Naive thymus-derived CD4-positive, alpha-beta T cell (primary cell): Measurements from ENCODE around the gene AP1B1. TPM values are rescaled to one million over a fixed set of nuclear protein-coding genes. Genes with fewer than 3 reads are reported as not detected.

ENCODE experiments used
- ATAC-seq: fragments of 150-1000 bp; cut with Tn5 transposase; 2 replicates; pipeline ENCODE4 v1.10.0; 2021; ENCODE audit warnings: mild to moderate bottlenecking, moderate library complexity
- CTCF ChIA-PET: fragments of 350-600 bp; sonication (Branson Sonifier 250); formaldehyde crosslinking; loops from one replicate; lab custom pipeline; 2021; ENCODE audit warnings: antibody characterized with exemption; lab: Charles Lee
- POLR2A ChIA-PET: fragments of 350-600 bp; sonication (Branson Sonifier 250); formaldehyde crosslinking; loops from one replicate; lab custom pipeline; 2021; ENCODE audit warnings: antibody characterized with exemption, inconsistent platforms; lab: Charles Lee
- DNase-seq, 9 donors: peaks; one replicate each; pipeline versions ENCODE4 v3.0.0 to v3.0.0-alpha.2; 2020 to 2022; ENCODE audit warnings: mixed read lengths in 1 of 9
- H3K27ac ChIP-seq: one replicate; pipeline ENCODE4 v1.7.0; 2013; ENCODE audit warnings: mild to moderate bottlenecking, low read depth, low read length, moderate library complexity
- H3K27me3 ChIP-seq, 2 donors: one replicate each; pipeline ENCODE4 v1.7.0; 2013; ENCODE audit warnings: low read length in 2 of 2, mild to moderate bottlenecking in 2 of 2, moderate library complexity in 2 of 2; ENCODE audit not compliant: control insufficient read depth in 2 of 2, insufficient read depth in 2 of 2
- H3K36me3 ChIP-seq, 3 experiments: 1 replicate in 2 of 3; 2 replicates in 1 of 3; pipeline ENCODE4 v1.7.0; 2013; ENCODE audit warnings: low read length in 3 of 3, mild to moderate bottlenecking in 3 of 3, moderate library complexity in 1 of 3; ENCODE audit not compliant: insufficient read depth in 3 of 3, control insufficient read depth in 2 of 3
- H3K4me1 ChIP-seq, 2 donors: one replicate each; pipeline ENCODE4 v1.7.0; 2013; ENCODE audit warnings: low read length in 2 of 2, mild to moderate bottlenecking in 2 of 2, moderate library complexity in 1 of 2; ENCODE audit not compliant: control insufficient read depth in 2 of 2, insufficient read depth in 2 of 2
- H3K4me3 ChIP-seq: 2 replicates; pipeline ENCODE4 v1.7.0; 2013; ENCODE audit warnings: mild to moderate bottlenecking, low read length
- H3K9me3 ChIP-seq, 3 experiments: 1 replicate in 2 of 3; 2 replicates in 1 of 3; pipeline ENCODE4 v1.7.0; 2013; ENCODE audit warnings: low read length in 3 of 3; ENCODE audit not compliant: control insufficient read depth in 2 of 3
- H3K27ac Mint-ChIP-seq, 9 donors: one replicate each; pipeline ENCODE4 v1.8.0; 2020 to 2022; ENCODE audit warnings: mixed read lengths in 9 of 9, mild to moderate bottlenecking in 8 of 9, moderate library complexity in 5 of 9, inconsistent platforms in 2 of 9
- H3K27me3 Mint-ChIP-seq, 5 donors: one replicate each; pipeline ENCODE4 v1.8.0; 2021 to 2022; ENCODE audit warnings: mixed read lengths in 5 of 5, mild to moderate bottlenecking in 1 of 5
- H3K36me3 Mint-ChIP-seq, 5 donors: one replicate each; pipeline ENCODE4 v1.8.0; 2020 to 2022; ENCODE audit warnings: mixed read lengths in 5 of 5, mild to moderate bottlenecking in 3 of 5, inconsistent platforms in 1 of 5
- H3K4me1 Mint-ChIP-seq, 7 donors: one replicate each; pipeline ENCODE4 v1.8.0; 2020 to 2022; ENCODE audit warnings: mixed read lengths in 7 of 7, mild to moderate bottlenecking in 3 of 7, inconsistent platforms in 1 of 7
- H3K4me3 Mint-ChIP-seq, 10 donors: one replicate each; pipeline ENCODE4 v1.8.0; 2020 to 2022; ENCODE audit warnings: mild to moderate bottlenecking in 10 of 10, mixed read lengths in 10 of 10, moderate library complexity in 6 of 10, inconsistent platforms in 2 of 10
- H3K9me3 Mint-ChIP-seq, 11 donors: one replicate each; pipeline ENCODE4 v1.8.0; 2020 to 2022; ENCODE audit warnings: mixed read lengths in 11 of 11, mild to moderate bottlenecking in 4 of 11, inconsistent platforms in 1 of 11, moderate library complexity in 1 of 11
- intact Hi-C, 2 donors: fragments of 100-400 bp; cut with micrococcal nuclease; formaldehyde crosslinking; loops; one replicate each; pipeline ENCODE4 v1.15.1; 2023
- polyA plus RNA-seq, 2 donors: library from polyadenylated mRNA; unstranded; fragments of 300-500 nt; fragmentation: Illumina TruSeq; gene quantifications; one replicate each; pipeline ENCODE4 v1.2.3, GENCODE V29; 2021
- total RNA-seq, 6 experiments: library from RNA in 5 of 6; stranded (reverse) in 5 of 6; gene quantifications; 1 replicate in 5 of 6; 2 replicates in 1 of 6; pipeline ENCODE4 v1.2.3 and lab custom pipeline; 2021 to 2026

Gene AP1B1
- total and polyA plus RNA-seq, 7 experiments from 2014 or later: 15.0 to 77.7 (median 38.9) TPM

GRCh38 chr22:29314537-29315285 lies 73.7 kb downstream of the AP1B1 start:
- H3K4me3 Mint-ChIP-seq: peak overlapping the region; percentile 48 to 79 (median 58)
- no peak overlapping the region for H3K27ac ChIP-seq
- ATAC-seq: no peak
- no peak for DNase-seq
- ChIA-PET POLR2A (no interaction called here), CTCF (no interaction called here)
- no peaks in the 10 kb centered on the region for H3K36me3 ChIP-seq
- intact Hi-C loops: no loop called here
- H3K9me3 Mint-ChIP-seq: peaks cover 0 to 2% (median 0%) of the 10 kb centered on the region in 11 donors
- peaks cover 11 to 27% (median 21%) of the 10 kb centered on the region in 7 donors for H3K4me1 Mint-ChIP-seq
- no peaks in the 10 kb centered on the region for H3K9me3 ChIP-seq
- peaks cover 28 to 52% (median 38%) of the 10 kb centered on the region in 5 donors for H3K27me3 Mint-ChIP-seq
- peaks cover 0 to 13% of the 10 kb centered on the region in 2 donors for H3K4me1 ChIP-seq
- peak overlapping the region in 1 of 9 donors; percentile 11 for H3K27ac Mint-ChIP-seq
- peaks cover 0 to 27% of the 10 kb centered on the region in 2 donors for H3K27me3 ChIP-seq
- no peak overlapping the region for H3K4me3 ChIP-seq
- peaks cover 0 to 3% (median 0%) of the 10 kb centered on the region in 5 donors for H3K36me3 Mint-ChIP-seq

- ChIA-PET CTCF (no interaction called here), POLR2A (no interaction called here)
- H3K27ac Mint-ChIP-seq: peak overlapping the region in 1 of 9 donors; percentile 11
- H3K9me3 ChIP-seq: no peaks in the 10 kb centered on the region
- peaks cover 11 to 27% (median 21%) of the 10 kb centered on the region in 7 donors for H3K4me1 Mint-ChIP-seq
- peaks cover 0 to 27% of the 10 kb centered on the region in 2 donors for H3K27me3 ChIP-seq
- H3K9me3 Mint-ChIP-seq: peaks cover 0 to 2% (median 0%) of the 10 kb centered on the region in 11 donors
- no peaks in the 10 kb centered on the region for H3K36me3 ChIP-seq
- peaks cover 0 to 13% of the 10 kb centered on the region in 2 donors for H3K4me1 ChIP-seq
- peaks cover 28 to 52% (median 38%) of the 10 kb centered on the region in 5 donors for H3K27me3 Mint-ChIP-seq
- H3K36me3 Mint-ChIP-seq: peaks cover 0 to 3% (median 0%) of the 10 kb centered on the region in 5 donors
- H3K4me3 Mint-ChIP-seq: peak overlapping the region; percentile 48 to 79 (median 58)
- intact Hi-C loops: no loop called here
- DNase-seq (no peak), ATAC-seq (no peak)
- no peak overlapping the region for H3K27ac ChIP-seq
- no peak overlapping the region for H3K4me3 ChIP-seq
These were observed 74.5 kb downstream of the AP1B1 start for GRCh38 chr22:29313576-29314466.

GRCh38 chr22:29313126-29313575 lies 75.2 kb downstream of the AP1B1 start:
- Mint-ChIP-seq H3K27ac (no peak overlapping the region), H3K4me1 (peaks cover 11 to 27% (median 21%) of the 10 kb centered on the region in 7 donors), H3K36me3 (peaks cover 0 to 3% (median 0%) of the 10 kb centered on the region in 5 donors), H3K4me3 (peak overlapping the region in 2 of 10 donors; percentile 42 to 77), H3K9me3 (peaks cover 0 to 2% (median 0%) of the 10 kb centered on the region in 11 donors), H3K27me3 (peaks cover 28 to 52% (median 38%) of the 10 kb centered on the region in 5 donors)
- Histone ChIP-seq H3K4me1 (peaks cover 0 to 13% of the 10 kb centered on the region in 2 donors), H3K4me3 (no peak overlapping the region), H3K27ac (no peak overlapping the region), H3K9me3 (no peaks in the 10 kb centered on the region), H3K36me3 (no peaks in the 10 kb centered on the region), H3K27me3 (peaks cover 0 to 27% of the 10 kb centered on the region in 2 donors)
- ChIA-PET POLR2A (no interaction called here), CTCF (no interaction called here)
- no peak for ATAC-seq
- intact Hi-C loops: no loop called here
- DNase-seq: no peak

DNA sequence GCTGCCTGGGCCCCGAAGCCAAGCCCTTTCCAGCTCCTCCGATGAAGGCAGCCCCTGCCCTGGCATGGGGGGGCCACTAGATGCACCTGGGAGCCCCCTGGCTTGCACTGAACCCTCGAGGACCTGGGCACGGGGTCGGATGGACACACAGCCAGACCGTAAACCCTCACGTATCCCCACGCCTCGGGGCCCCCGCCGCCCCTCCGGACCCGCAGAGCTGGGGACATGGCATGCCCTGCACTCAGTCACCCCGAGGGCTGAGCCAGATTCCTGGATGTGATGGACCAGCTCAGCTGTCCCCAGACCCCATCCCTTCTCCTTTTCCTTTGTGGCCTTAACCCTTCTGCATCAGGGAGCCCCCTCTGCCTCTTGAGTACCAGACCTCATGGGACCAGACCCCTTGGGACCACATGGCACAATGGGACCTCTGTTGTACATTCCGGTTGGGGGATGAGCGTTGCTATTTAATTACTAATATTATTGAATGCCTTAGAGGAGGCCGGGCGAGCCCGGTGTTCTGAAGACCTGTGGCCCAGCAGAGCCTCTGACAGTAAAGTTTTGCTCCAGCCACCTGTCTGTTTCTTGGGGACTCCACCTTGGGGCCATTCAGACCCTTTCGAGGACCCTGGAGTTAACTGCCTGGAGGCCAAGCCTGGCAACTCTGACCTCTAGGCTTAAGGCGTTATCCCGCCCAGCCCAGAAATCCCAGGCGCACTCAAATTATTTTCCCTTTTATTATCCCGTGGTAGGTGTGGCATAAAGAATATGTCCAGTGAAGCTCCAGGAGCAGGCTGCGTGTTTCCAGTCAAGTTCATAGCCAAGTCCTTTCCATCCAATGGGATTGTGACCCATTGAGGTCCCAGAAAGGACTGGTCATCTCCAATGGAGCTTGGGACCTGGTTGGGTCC lies 75.9 kb downstream of the AP1B1 start:
- no peak for ATAC-seq
- Mint-ChIP-seq H3K27ac (no peak overlapping the region), H3K9me3 (peaks cover 0 to 2% (median 0%) of the 10 kb centered on the region in 11 donors), H3K4me3 (peak overlapping the region in 2 of 10 donors; percentile 42 to 77), H3K27me3 (peaks cover 30 to 48% (median 38%) of the 10 kb centered on the region in 5 donors), H3K36me3 (peaks cover 0 to 3% (median 0%) of the 10 kb centered on the region in 5 donors), H3K4me1 (peaks cover 13 to 29% (median 23%) of the 10 kb centered on the region in 7 donors)
- Histone ChIP-seq H3K4me3 (no peak overlapping the region), H3K27me3 (peaks cover 0 to 27% of the 10 kb centered on the region in 2 donors), H3K9me3 (no peaks in the 10 kb centered on the region), H3K4me1 (peaks cover 0 to 13% of the 10 kb centered on the region in 2 donors), H3K36me3 (no peaks in the 10 kb centered on the region), H3K27ac (no peak overlapping the region)
- no peak for DNase-seq
- CTCF ChIA-PET: no interaction called here
- POLR2A ChIA-PET: interaction anchor here (0.7 kb wide), 1 partner anchor 44 kb away, joined by 3 read pairs; no protein-coding TSS in a partner anchor
- intact Hi-C loops: no loop called here

- Histone ChIP-seq H3K4me3 (no peak overlapping the region), H3K9me3 (no peaks in the 10 kb centered on the region), H3K36me3 (no peaks in the 10 kb centered on the region), H3K4me1 (peaks cover 0 to 13% of the 10 kb centered on the region in 2 donors), H3K27me3 (peaks cover 0 to 27% of the 10 kb centered on the region in 2 donors), H3K27ac (no peak overlapping the region)
- Mint-ChIP-seq H3K4me1 (peaks cover 14 to 32% (median 22%) of the 10 kb centered on the region in 7 donors), H3K27ac (no peak overlapping the region), H3K36me3 (peaks cover 0 to 1% (median 0%) of the 10 kb centered on the region in 5 donors), H3K4me3 (no peak overlapping the region), H3K27me3 (peaks cover 29 to 42% (median 34%) of the 10 kb centered on the region in 5 donors), H3K9me3 (peaks cover 0 to 2% (median 0%) of the 10 kb centered on the region in 11 donors)
- intact Hi-C loops: no loop called here
- ATAC-seq (no peak), DNase-seq (no peak)
- ChIA-PET POLR2A (interaction anchor here (0.7 kb wide), 1 partner anchor 43 kb away, joined by 3 read pairs; no protein-coding TSS in a partner anchor), CTCF (no interaction called here)
These were observed 76.7 kb downstream of the AP1B1 start for GRCh38 chr22:29311464-29312217.
